Measurements from ENCODE around the gene AGMO. TPM values are rescaled to one million over a fixed set of nuclear protein-coding genes. Genes with fewer than 3 reads are reported as not detected.

The AGMO gene
- total RNA-seq, 2 experiments from 2014 or later = not detected

DNA sequence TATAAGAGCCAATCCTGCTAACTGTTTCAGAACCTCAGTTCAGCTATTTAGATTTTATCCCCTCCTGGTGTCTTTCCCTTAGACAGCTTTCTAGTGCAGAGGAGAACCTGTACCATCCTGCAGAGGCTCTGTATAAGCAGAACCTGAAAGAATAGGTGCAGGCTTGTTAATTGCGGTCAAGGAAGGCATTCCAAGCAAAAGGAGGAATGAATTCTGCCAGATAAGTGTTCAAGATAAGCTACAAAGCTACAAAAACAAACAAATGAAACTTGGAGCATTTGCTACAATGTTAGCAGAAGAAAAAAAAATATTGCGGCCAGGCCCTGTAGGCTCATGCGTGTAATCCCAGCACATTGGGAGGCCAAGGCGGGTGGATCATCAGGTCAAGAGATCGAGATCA is 32.6 kb upstream of the AGMO start:
- H3K4me1 Mint-ChIP-seq (ENCODE audit: low read depth) = no peaks in the 10 kb centered on the region
- H3K36me3 Mint-ChIP-seq (ENCODE audit: low read depth) = no peaks in the 10 kb centered on the region
- no peak overlapping the region for H3K27ac Mint-ChIP-seq
- TF ChIP-seq, protein P1, sequence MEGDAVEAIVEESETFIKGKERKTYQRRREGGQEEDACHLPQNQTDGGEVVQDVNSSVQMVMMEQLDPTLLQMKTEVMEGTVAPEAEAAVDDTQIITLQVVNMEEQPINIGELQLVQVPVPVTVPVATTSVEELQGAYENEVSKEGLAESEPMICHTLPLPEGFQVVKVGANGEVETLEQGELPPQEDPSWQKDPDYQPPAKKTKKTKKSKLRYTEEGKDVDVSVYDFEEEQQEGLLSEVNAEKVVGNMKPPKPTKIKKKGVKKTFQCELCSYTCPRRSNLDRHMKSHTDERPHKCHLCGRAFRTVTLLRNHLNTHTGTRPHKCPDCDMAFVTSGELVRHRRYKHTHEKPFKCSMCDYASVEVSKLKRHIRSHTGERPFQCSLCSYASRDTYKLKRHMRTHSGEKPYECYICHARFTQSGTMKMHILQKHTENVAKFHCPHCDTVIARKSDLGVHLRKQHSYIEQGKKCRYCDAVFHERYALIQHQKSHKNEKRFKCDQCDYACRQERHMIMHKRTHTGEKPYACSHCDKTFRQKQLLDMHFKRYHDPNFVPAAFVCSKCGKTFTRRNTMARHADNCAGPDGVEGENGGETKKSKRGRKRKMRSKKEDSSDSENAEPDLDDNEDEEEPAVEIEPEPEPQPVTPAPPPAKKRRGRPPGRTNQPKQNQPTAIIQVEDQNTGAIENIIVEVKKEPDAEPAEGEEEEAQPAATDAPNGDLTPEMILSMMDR (IDR thresholded peaks at IDR 0.05) = no peak
- intact Hi-C loops (cut with micrococcal nuclease) = no loop called here
- POLR2A ChIA-PET = no interaction called here
- no peaks in the 10 kb centered on the region for H3K27me3 Mint-ChIP-seq
- ATAC-seq (no peak), DNase-seq (no peak)
- H3K9me3 Mint-ChIP-seq = peaks cover 2% of the 10 kb centered on the region
- H3K4me3 Mint-ChIP-seq = no peak overlapping the region
- CTCF ChIA-PET = no interaction called here

DNA sequence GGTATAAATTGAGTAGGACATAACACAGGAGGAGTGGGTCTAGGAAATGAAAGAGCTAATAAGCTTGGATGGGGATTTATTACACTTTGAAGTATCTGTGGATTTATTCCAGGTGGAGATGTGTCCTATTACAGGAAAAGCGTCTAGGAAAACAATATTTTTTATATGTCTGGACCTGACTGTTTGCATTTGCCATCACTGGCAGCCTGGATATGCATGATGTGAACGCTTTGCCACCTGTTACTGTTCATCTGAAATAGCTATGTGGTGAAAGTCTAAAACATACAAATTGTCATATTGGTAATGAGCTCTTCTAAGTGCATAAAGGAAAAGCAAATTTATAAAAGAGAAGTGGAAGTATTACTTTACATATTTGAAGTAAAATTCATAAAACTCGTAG is 31.6 kb upstream of the AGMO start:
- Mint-ChIP-seq H3K4me3 (no peak overlapping the region), H3K9me3 (peaks cover 2% of the 10 kb centered on the region), H3K4me1 (ENCODE audit: low read depth) (no peaks in the 10 kb centered on the region), H3K27ac (no peak overlapping the region), H3K27me3 (no peaks in the 10 kb centered on the region), H3K36me3 (ENCODE audit: low read depth) (no peaks in the 10 kb centered on the region)
- intact Hi-C loops (cut with micrococcal nuclease) = no loop called here
- DNase-seq = no peak
- TF ChIP-seq, protein P1 (IDR thresholded peaks at IDR 0.05) = no peak
- ChIA-PET POLR2A (no interaction called here), CTCF (no interaction called here)
- ATAC-seq = no peak

DNA sequence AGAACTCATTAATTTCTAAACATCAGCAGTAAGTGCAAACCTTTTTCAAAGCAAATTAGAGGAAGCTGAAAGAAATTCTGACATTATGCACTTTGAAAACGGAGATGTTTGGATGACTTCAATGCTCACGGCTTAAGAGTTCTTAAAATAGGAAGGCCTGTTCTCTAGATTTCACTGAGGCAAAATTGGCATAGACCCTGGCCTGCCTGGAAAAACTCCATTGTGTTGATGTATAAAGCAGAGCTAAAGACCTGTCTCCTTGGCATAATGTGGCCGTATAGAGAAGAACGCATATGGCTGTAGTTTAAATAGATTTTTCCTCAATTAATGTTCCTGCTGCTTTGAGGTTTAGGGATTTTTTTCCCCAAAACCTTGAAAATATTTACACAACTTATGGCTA is 24.5 kb upstream of the AGMO start:
- H3K36me3 Mint-ChIP-seq (ENCODE audit: low read depth) = no peaks in the 10 kb centered on the region
- no peak for ATAC-seq
- no peak overlapping the region for H3K27ac Mint-ChIP-seq
- no peaks in the 10 kb centered on the region for H3K4me1 Mint-ChIP-seq (ENCODE audit: low read depth)
- no peak overlapping the region for H3K4me3 Mint-ChIP-seq
- no peaks in the 10 kb centered on the region for H3K27me3 Mint-ChIP-seq
- TF ChIP-seq, protein P1 (IDR thresholded peaks at IDR 0.05) = no peak
- intact Hi-C loops (cut with micrococcal nuclease) = no loop called here
- ChIA-PET CTCF (no interaction called here), POLR2A (no interaction called here)
- DNase-seq = no peak
- peaks cover 10% of the 10 kb centered on the region for H3K9me3 Mint-ChIP-seq

DNA sequence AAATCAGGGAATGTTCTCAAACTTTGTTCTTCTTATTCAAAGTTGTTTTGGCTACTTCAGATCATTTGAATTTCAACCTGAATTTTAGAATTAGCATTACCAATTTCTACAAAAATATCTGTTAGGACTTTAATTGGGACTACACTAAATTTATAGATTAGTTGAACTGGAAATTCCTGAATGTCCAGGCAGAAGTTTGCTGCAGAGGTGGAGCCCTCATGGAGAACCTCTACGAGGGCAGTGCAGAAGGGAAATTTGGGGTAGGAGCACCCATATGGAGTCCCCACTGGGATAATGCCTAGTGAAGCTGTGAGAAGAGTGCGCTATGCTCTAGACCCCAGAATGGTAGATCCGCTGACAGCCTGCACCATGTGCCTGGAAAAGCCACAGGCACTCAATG is 22.8 kb upstream of the AGMO start:
- peaks cover 10% of the 10 kb centered on the region for H3K9me3 Mint-ChIP-seq
- no peak overlapping the region for H3K27ac Mint-ChIP-seq
- H3K4me1 Mint-ChIP-seq (ENCODE audit: low read depth) = no peaks in the 10 kb centered on the region
- intact Hi-C loops (cut with micrococcal nuclease) = no loop called here
- no peak for DNase-seq
- H3K4me3 Mint-ChIP-seq = no peak overlapping the region
- no peaks in the 10 kb centered on the region for H3K36me3 Mint-ChIP-seq (ENCODE audit: low read depth)
- ATAC-seq = no peak
- H3K27me3 Mint-ChIP-seq = no peaks in the 10 kb centered on the region
- TF ChIP-seq, protein P1 (IDR thresholded peaks at IDR 0.05) = no peak
- ChIA-PET CTCF (no interaction called here), POLR2A (no interaction called here)

DNA sequence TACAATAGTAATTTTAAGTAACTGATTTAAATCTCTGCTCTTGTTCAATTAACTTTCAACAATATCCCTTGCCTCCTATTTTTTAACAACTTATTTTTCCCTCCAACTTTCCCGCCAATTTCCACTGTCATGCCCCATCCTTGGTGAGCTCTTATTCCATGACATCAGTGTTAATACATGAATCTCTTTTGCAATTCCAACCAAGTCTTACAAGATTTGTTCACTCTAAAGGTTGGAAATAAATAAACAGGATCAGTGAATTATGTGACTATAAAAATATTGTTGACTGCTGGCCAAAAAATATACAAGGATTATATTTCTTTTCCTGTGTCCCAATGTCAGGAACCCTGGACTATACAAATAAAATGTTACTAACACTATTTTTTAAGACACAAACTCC is 21.0 kb upstream of the AGMO start:
- ChIA-PET CTCF (no interaction called here), POLR2A (no interaction called here)
- peaks cover 5% of the 10 kb centered on the region for H3K9me3 Mint-ChIP-seq
- H3K4me3 Mint-ChIP-seq = no peak overlapping the region
- DNase-seq (no peak), ATAC-seq (no peak)
- H3K4me1 Mint-ChIP-seq (ENCODE audit: low read depth) = no peaks in the 10 kb centered on the region
- no peaks in the 10 kb centered on the region for H3K27me3 Mint-ChIP-seq
- intact Hi-C loops (cut with micrococcal nuclease) = no loop called here
- TF ChIP-seq, protein P1 (IDR thresholded peaks at IDR 0.05) = no peak
- H3K36me3 Mint-ChIP-seq (ENCODE audit: low read depth) = no peaks in the 10 kb centered on the region
- no peak overlapping the region for H3K27ac Mint-ChIP-seq
